Fibroblast of lung (primary cell): ENCODE results near the gene APOBEC3H. TPM values are rescaled to one million over a fixed set of nuclear protein-coding genes. Genes with fewer than 3 reads are reported as not detected.
"Not testable (repeated sequence)": the region's sequence is repeated elsewhere in the genome, so short reads cannot be mapped to it uniquely, and the experiment has no call there.

ENCODE experiments used
- DNase-seq, 2 donors: peaks; one replicate each; pipeline versions ENCODE4 v3.0.0 to v3.0.0-alpha.2; 2010; ENCODE audit warnings: low read depth in 2 of 2
- H2AFZ ChIP-seq: 2 replicates; pipeline ENCODE4 v1.5.1; 2012; ENCODE audit warnings: low read length, control low read depth, inconsistent platforms
- H3K27ac ChIP-seq: 2 replicates; pipeline ENCODE4 v1.5.1; 2011; ENCODE audit warnings: low read length, control low read depth; ENCODE audit not compliant: insufficient read depth
- H3K27me3 ChIP-seq: 2 replicates; pipeline ENCODE4 v1.5.1; 2011; ENCODE audit warnings: mild to moderate bottlenecking, low read length; ENCODE audit not compliant: control insufficient read depth, insufficient read depth
- H3K36me3 ChIP-seq: 2 replicates; pipeline ENCODE4 v1.5.1; 2011; ENCODE audit warnings: low read length; ENCODE audit not compliant: control insufficient read depth, insufficient read depth
- H3K4me1 ChIP-seq: 2 replicates; pipeline ENCODE4 v1.5.1; 2011; ENCODE audit warnings: low read length; ENCODE audit not compliant: control insufficient read depth, insufficient read depth; ENCODE audit errors: extremely low read depth
- H3K4me2 ChIP-seq: 2 replicates; pipeline ENCODE4 v1.5.1; 2011; ENCODE audit warnings: low read length, control low read depth; ENCODE audit not compliant: insufficient read depth; ENCODE audit errors: extremely low read depth
- H3K4me3 ChIP-seq, 4 experiments: fragments of 200-600 bp in 1 of 4; sonication (generic) in 1 of 4; replicated peaks in 1 of 4; 2 replicates each; pipeline ENCODE4 v1.5.1; 2011 to 2016; ENCODE audit warnings: low read length in 4 of 4, low read depth in 3 of 4, mild to moderate bottlenecking in 3 of 4, control low read depth in 2 of 4, inconsistent platforms in 1 of 4, mixed read lengths in 1 of 4; ENCODE audit not compliant: insufficient read depth in 1 of 4; ENCODE audit errors: control extremely low read depth in 1 of 4
- H3K79me2 ChIP-seq: 2 replicates; pipeline ENCODE4 v1.5.1; 2012; ENCODE audit warnings: mild to moderate bottlenecking, low read length, inconsistent platforms; ENCODE audit not compliant: control insufficient read depth, insufficient read depth
- H3K9ac ChIP-seq: 2 replicates; pipeline ENCODE4 v1.5.1; 2011; ENCODE audit warnings: mild to moderate bottlenecking, low read length, control low read depth; ENCODE audit not compliant: insufficient read depth
- H3K9me3 ChIP-seq: 2 replicates; pipeline ENCODE4 v1.5.1; 2012; ENCODE audit warnings: low read depth, low read length; ENCODE audit not compliant: control insufficient read depth, insufficient read depth
- H4K20me1 ChIP-seq: 2 replicates; pipeline ENCODE4 v1.5.1; 2011; ENCODE audit warnings: low read length; ENCODE audit not compliant: control insufficient read depth, insufficient read depth; ENCODE audit errors: extremely low read depth
- EZH2 ChIP-seq: IDR thresholded peaks from 2 replicates; pipeline ENCODE4 v1.5.1; 2012; ENCODE audit warnings: low read length, control low read depth, mild to moderate bottlenecking; ENCODE audit errors: missing control alignments
- polyA plus RNA-seq, 2 donors: library from polyadenylated mRNA; depleted of rRNA in 1 of 2; stranded (reverse) in 1 of 2; unstranded in 1 of 2; fragments of >200 nt; gene quantifications; 2 replicates each; pipeline ENCODE4 v1.2.1, GENCODE V29; 2011 to 2012; ENCODE audit warnings: missing spikeins in 1 of 2
- total RNA-seq: library from RNA; depleted of rRNA; stranded (reverse); fragments of >200 nt; gene quantifications from 2 replicates; pipeline ENCODE4 v1.2.1, GENCODE V29; 2014
- TF ChIP-seq, protein P1 (sequence below), 2 donors: IDR thresholded peaks in 1 of 2; conservative IDR thresholded peaks in 1 of 2; 1 replicate in 1 of 2; 2 replicates in 1 of 2; pipeline ENCODE4 v1.5.1; 2011 to 2012; ENCODE audit warnings: low read length in 2 of 2, control low read depth in 1 of 2, inconsistent platforms in 1 of 2, low read depth in 1 of 2, mild to moderate bottlenecking in 1 of 2

APOBEC3H gene
- total and polyA plus RNA-seq, 2 donors (not counting 1 experiment from before 2014, with no cell fraction given), result 0.20 to 1.3 TPM

DNA sequence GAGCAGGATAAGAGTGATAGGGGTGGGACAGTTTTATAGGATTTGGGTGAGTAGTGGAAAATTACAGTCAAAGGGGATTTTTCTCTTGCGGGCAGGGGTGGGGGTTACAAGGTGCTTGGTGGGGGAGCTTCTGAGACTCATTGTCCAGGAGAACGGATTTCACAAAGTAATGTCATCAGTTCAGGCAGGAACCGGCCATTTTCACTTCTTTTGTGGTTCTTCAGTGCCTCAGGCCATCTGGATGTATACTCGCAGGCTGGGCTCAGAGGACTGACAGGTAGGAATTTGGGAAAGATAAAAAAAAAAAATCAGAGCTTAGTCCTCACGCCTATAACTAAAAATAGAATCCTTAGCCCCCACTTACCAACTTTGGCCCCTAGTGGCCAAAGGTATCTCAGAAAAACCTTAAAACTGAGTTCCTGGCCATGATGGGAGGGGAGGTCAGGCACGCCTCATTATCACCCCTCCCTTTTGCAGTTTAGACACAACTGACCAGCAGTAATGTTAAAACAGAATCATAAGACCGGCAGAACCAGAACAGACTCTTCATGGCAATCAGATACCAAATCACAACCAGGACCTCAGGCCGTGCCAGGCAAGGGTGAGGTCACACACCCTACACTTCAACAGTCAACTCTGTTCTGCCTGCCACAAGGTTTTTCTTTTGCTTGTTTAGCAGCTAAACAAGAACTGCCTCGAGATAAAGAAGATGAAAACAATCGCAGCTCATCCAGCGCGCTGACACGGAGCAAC lies 28.8 kb upstream of the APOBEC3H start:
- DNase-seq, result no peak
- H3K4me1 ChIP-seq, result no peaks in the 10 kb centered on the region
- no peak overlapping the region for H3K4me2 ChIP-seq
- peaks cover 5% of the 10 kb centered on the region for H3K27me3 ChIP-seq
- no peaks in the 10 kb centered on the region for H3K79me2 ChIP-seq
- TF ChIP-seq, protein P1, sequence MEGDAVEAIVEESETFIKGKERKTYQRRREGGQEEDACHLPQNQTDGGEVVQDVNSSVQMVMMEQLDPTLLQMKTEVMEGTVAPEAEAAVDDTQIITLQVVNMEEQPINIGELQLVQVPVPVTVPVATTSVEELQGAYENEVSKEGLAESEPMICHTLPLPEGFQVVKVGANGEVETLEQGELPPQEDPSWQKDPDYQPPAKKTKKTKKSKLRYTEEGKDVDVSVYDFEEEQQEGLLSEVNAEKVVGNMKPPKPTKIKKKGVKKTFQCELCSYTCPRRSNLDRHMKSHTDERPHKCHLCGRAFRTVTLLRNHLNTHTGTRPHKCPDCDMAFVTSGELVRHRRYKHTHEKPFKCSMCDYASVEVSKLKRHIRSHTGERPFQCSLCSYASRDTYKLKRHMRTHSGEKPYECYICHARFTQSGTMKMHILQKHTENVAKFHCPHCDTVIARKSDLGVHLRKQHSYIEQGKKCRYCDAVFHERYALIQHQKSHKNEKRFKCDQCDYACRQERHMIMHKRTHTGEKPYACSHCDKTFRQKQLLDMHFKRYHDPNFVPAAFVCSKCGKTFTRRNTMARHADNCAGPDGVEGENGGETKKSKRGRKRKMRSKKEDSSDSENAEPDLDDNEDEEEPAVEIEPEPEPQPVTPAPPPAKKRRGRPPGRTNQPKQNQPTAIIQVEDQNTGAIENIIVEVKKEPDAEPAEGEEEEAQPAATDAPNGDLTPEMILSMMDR (conservative IDR thresholded peaks at IDR 0.05 in 1 of 2, IDR thresholded peaks at IDR 0.05 in 1 of 2; ENCODE audit: low read depth in 1 of 2, low read length in 2 of 2), result no peak
- TF ChIP-seq EZH2, result no peak
- no peak overlapping the region for H3K9ac ChIP-seq
- no peaks in the 10 kb centered on the region for H3K9me3 ChIP-seq
- H4K20me1 ChIP-seq, result no peaks in the 10 kb centered on the region
- H3K27ac ChIP-seq, result no peak overlapping the region
- no peak overlapping the region for H2AFZ ChIP-seq
- H3K4me3 ChIP-seq, result no peak overlapping the region
- no peaks in the 10 kb centered on the region for H3K36me3 ChIP-seq

DNA sequence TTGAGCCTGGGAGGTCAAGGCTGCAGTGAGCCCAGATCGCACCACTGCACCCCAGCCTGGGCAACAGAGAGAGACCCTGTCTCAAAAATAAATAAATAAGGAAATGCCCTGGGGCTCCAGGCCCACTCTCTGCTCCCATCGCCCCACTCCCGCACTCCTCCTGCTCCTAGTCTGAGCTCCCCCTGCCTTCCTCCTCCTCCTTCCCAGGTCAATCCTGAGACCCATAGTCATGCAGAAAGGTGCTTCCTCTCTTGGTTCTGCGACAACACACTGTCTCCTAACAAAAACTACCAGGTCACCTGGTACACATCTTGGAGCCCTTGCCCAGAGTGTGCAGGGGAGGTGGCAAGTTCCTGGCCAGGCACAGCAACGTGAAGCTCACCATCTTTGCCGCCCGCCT lies 26.9 kb upstream of the APOBEC3H start:
- TF ChIP-seq EZH2, result no peak
- TF ChIP-seq, protein P1 (conservative IDR thresholded peaks at IDR 0.05 in 1 of 2, IDR thresholded peaks at IDR 0.05 in 1 of 2; ENCODE audit: low read depth in 1 of 2, low read length in 2 of 2), result no peak
- H3K4me3 ChIP-seq, result no peak overlapping the region
- no peaks in the 10 kb centered on the region for H3K9me3 ChIP-seq
- H4K20me1 ChIP-seq, result no peaks in the 10 kb centered on the region
- no peak for DNase-seq
- H2AFZ ChIP-seq, result no peak overlapping the region
- no peak overlapping the region for H3K27ac ChIP-seq
- no peaks in the 10 kb centered on the region for H3K79me2 ChIP-seq
- H3K27me3 ChIP-seq, result peaks cover 5% of the 10 kb centered on the region
- no peak overlapping the region for H3K9ac ChIP-seq
- no peaks in the 10 kb centered on the region for H3K36me3 ChIP-seq
- no peaks in the 10 kb centered on the region for H3K4me1 ChIP-seq
- H3K4me2 ChIP-seq, result no peak overlapping the region

DNA sequence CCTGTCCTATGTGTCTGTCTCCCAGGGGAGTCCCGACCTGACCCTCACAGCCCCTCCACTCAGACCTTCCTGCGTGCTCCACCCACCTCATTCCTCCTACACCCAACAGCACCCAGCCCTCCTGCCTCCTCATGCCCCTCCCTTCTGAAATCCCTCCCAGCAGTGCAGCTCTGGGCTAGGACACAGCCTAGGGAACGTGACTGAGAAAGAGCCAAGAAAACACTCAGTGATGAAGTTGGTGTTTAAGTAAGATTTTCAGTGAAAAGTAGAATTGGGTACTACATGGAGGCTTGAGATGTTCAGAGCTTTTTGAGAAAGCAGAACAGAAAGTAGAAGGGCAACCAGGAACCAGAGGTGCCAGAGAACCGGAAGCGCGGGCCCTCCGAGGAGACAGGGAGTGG lies 24.5 kb upstream of the APOBEC3H start:
- H3K4me2 ChIP-seq, H2AFZ ChIP-seq, H4K20me1 ChIP-seq, H3K9ac ChIP-seq, DNase-seq, H3K27me3 ChIP-seq, H3K9me3 ChIP-seq, H3K4me3 ChIP-seq, H3K79me2 ChIP-seq, H3K36me3 ChIP-seq, H3K27ac ChIP-seq, H3K4me1 ChIP-seq: not testable (repeated sequence)
